HG03558 (cell line): Measurements from ENCODE around the gene CENPU.
"Not testable (repeated sequence)": the region's sequence is repeated elsewhere in the genome, so short reads cannot be mapped to it uniquely, and the experiment has no call there.

Experiments used
- ATAC-seq: cut with Tn5 transposase; IDR thresholded peaks from one replicate; pipeline ENCODE4 v1.9.1; 2021; ENCODE audit warnings: moderate number of reproducible peaks; ENCODE audit not compliant: unreplicated experiment; ENCODE audit errors: extremely low read depth

Gene CENPU

GRCh38 chr4:184752496-184753275, 18.8 kb upstream of the CENPU start:
- no peak for ATAC-seq

GRCh38 chr4:184751585-184751956, 17.7 kb upstream of the CENPU start:
- no peak for ATAC-seq

DNA sequence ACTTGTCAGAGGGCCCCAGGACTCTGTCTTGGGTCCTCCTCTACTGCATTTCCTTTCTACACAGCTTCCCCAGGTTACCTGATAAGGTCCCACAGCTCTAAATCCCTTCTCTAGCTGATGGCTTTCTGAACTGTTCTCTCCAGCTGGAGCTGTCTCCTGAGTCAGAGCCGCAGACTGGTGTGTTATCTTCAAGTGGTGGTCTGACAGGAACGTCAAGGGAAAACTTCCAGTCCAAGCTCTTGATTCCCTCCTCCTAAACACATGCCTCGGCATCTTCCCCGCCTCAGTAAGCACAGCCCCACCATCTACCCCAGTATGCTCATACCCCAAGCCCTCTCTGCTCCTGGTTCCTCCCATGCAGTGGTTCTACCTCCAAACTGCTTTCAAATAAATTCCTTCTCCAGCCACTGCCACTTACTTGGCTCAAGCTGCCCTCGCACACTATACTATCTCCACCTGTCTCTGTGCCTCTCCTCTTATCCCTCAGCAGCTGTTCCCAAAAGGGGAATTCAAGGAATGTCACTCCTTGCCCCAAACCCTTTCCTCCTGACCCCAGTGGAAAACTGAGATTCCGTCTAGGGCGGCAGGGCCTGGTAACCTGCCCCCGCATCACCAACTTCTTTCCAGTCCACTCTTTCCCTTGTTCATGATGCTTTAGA, 17.2 kb upstream of the CENPU start:
- no peak for ATAC-seq

DNA sequence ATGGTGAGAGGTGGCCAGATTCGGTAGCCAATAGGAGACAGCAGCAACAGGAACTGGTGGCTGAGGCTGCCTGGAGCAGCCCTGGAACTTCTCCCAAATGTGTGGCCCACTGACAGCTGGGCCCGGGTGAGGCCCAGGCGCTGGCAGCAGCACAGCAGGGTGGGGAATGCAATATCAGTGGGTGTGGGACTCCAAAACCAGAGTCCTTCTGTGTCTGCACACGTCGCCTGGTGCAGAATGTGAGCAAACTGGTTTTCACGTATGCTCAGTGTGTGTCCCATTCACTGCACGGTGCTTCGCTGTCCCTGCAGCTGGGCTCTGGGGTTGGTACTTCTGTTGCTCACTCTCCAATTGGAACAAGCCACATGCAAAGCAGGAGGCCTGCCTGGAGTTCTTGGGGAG, 14.4 kb upstream of the CENPU start:
- ATAC-seq, result no peak

- ATAC-seq, result no peak
Measured at GRCh38 chr4:184747034-184747830, 13.3 kb upstream of the CENPU start.

GRCh38 chr4:184745831-184746795, 12.2 kb upstream of the CENPU start:
- ATAC-seq, result no peak

GRCh38 chr4:184744236-184744635, 10.3 kb upstream of the CENPU start:
- ATAC-seq, result no peak

DNA sequence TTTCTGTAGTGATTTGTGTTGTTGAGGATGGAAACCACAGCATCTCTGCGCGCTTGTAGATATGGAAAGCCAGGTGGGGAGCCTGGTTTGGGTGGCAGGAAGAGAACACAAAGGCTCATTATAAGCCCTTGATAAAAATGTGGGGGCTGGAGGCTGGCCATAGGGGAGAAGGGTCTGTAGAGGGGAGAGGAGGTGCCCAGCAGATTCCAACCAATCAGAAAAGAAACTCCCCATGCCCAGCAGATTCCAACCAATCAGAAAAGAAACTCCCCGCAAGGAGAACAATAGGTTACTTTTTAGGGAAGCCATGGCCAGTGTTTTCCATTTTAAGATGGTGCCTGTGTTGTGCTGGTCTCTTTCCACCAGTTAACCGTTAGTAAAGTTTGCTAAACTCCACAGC, 9.8 kb upstream of the CENPU start:
- ATAC-seq, result no peak

GRCh38 chr4:184741651-184742050, 7.8 kb upstream of the CENPU start:
- not testable (repeated sequence) for ATAC-seq

GRCh38 chr4:184740980-184741391, 7.1 kb upstream of the CENPU start:
- no peak for ATAC-seq

DNA sequence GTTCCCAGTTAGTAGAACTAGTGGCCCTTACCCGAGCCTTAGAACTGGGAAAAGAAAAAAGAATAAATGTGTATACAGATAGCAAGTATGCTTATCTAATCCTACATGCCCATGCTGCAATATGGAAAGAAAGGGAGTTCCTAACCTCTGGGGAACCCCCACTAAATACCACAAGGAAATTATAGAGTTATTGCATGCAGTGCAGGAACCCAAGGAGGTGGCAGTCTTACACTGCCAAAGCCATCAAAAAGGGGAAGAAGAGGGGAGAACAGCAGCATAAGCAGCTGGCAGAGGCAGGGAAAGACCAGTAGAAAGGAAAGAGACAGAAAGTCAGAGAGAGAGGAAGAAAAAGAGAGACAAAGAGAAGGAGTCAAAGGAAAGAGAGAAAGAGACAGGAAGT, 5.7 kb upstream of the CENPU start:
- not testable (repeated sequence) for ATAC-seq

- ATAC-seq, result no peak
Measured at GRCh38 chr4:184734758-184735157, 862 bp upstream of the CENPU start.

DNA sequence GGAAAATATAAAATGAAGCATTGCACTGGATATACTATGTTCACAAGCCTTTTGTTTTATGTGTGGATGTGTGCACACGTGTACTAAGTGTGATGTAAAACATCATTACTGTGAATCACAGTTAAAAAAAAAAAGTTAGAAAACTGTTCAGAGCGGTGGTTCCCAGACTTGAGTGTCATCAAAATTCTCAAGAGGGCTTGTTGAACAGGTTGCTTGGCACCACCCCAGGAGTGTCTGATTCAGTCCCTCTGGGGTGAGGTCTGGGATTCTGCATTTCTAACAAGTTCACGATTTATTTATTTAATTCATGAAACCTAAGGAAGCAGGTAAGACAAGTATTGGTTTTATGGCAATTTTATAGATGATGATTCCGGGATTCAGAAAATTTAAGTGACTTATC, 1.8 kb downstream of the CENPU start:
- no peak for ATAC-seq

GRCh38 chr4:184731056-184731455, 2.8 kb downstream of the CENPU start:
- no peak for ATAC-seq

- ATAC-seq, result no peak
Measured at GRCh38 chr4:184729946-184730345, 4.0 kb downstream of the CENPU start.

DNA sequence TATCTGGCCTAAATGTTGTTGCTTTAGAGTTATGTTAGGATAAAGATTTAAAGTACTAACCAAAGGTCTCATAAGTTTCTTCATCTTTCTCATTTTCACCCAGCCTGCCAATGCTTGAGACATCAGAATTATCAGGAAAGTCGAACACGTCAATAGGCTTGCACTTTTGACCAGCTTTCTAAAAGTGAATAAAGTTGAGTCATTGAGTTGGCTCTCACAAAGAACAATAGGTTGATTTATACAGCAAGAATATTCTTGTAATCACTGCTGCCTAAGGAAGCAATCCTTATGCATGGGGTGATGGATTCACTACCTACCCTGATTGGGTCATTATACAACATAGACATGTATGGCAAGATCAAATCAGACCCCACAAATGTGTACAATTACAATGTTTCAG, 5.0 kb downstream of the CENPU start:
- no peak for ATAC-seq

DNA sequence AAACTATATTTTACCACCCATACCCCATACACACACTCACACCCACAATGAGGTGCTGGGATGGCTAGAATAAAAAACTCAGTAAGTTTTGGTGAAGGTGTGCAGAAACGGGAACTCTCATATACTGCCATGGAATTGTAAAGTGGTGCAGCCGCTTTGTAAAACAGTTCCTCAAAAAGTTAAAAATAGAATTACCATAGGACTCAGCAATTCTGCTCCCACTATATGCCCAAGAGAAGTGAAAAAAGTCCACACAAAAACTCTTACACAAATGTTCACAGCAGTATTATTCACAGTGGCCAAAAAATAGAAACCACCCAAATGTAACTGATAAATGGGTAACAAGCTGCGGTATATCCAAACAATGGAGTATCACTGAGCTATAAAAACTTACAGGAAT, 6.5 kb downstream of the CENPU start:
- no peak for ATAC-seq

DNA sequence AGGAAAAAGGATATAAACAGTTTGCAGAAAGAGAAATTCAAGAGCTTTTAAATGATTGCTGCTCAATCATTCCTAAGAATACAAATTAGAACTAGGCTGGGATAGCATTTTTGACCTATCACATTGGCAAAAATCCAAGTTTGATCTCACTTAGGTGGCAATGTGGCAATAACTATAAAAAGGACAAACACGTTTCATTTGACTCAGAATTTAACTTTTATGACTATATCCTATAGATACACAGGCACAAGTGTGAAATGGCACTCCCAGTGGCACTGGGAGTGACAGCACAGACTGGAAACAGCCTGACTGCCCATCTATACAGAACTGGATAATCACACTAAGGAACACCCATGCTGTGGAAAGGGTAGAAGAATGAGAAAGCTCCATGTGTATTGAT, 11.1 kb downstream of the CENPU start:
- no peak for ATAC-seq

- no peak for ATAC-seq
Measured at GRCh38 chr4:184721254-184721653, 12.6 kb downstream of the CENPU start.

DNA sequence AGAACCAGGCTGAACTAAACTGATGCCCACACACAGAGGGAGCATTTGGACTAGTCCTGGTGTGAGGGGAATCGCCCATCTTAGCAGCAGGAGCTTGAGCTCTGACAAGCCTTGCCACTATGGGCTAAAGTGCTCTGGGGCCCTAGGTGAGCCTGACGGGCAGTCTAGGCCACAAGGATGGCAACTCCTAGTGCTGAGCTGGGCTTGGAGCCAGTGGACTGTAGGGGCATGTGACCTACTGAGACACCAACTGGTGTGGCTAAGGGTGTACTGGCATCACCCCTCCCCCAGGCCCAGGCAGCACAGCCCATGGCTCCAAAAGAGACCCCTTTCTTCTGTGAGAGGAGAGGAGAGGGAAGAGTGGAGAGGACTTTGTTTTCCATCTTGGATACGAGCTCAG, 14.5 kb downstream of the CENPU start:
- no peak for ATAC-seq
